Endothelial cell of umbilical vein (primary cell): ENCODE data around the gene CTAGE9. TPM values are rescaled to one million over a fixed set of nuclear protein-coding genes. Genes with fewer than 3 reads are reported as not detected.

ENCODE experiments used
- BruUV-seq: library from RNA; stranded (reverse); fragments of 400-500 nt; replicated peaks from 2 replicates; lab custom pipeline; 2021; lab: Mats Ljungman, UMichigan
- CTCF ChIA-PET: fragments of 300-600, 350-600 bp; sonication (Branson Sonifier 250); formaldehyde crosslinking; loops from one replicate; lab custom pipeline; 2021; ENCODE audit warnings: antibody characterized with exemption, inconsistent platforms; lab: Charles Lee
- POLR2A ChIA-PET: fragments of 300-600, 350-600 bp; sonication (Branson Sonifier 250); formaldehyde crosslinking; loops from one replicate; lab custom pipeline; 2021; ENCODE audit warnings: antibody characterized with exemption, inconsistent platforms; lab: Charles Lee
- DNase-seq: peaks from one replicate; pipeline ENCODE4 v3.0.0-alpha.2; 2011; ENCODE audit warnings: low read depth, low spot score
- FAIRE-seq: peaks from 2 replicates; lab custom pipeline; 2011; peaks lifted over from hg19 to GRCh38; lab: Jason Lieb, UNC
- H2AFZ ChIP-seq: 2 replicates; pipeline ENCODE4 v1.6.0; 2012; ENCODE audit warnings: low read depth, low read length, control low read depth, inconsistent platforms
- H3K27ac ChIP-seq: 2 replicates; pipeline ENCODE4 v1.5.1; 2011; ENCODE audit warnings: low read depth, mild to moderate bottlenecking, control low read depth, low read length, moderate library complexity; ENCODE audit not compliant: insufficient read depth
- H3K27me3 ChIP-seq, 2 experiments: 2 replicates each; pipeline versions ENCODE4 v1.6.0 to v1.6.1; 2011; ENCODE audit warnings: low read length in 2 of 2, mixed read lengths in 1 of 2; ENCODE audit not compliant: control insufficient read depth in 2 of 2, insufficient read depth in 2 of 2
- H3K36me3 ChIP-seq, 2 experiments: 2 replicates in 1 of 2; 3 replicates in 1 of 2; pipeline ENCODE4 v1.5.1; 2011; ENCODE audit warnings: low read length in 2 of 2, mild to moderate bottlenecking in 1 of 2, moderate library complexity in 1 of 2; ENCODE audit not compliant: control insufficient read depth in 2 of 2, insufficient read depth in 2 of 2; ENCODE audit errors: extremely low read depth in 1 of 2
- H3K4me1 ChIP-seq: 3 replicates; pipeline ENCODE4 v1.5.1; 2011; ENCODE audit warnings: mild to moderate bottlenecking, low read length; ENCODE audit not compliant: control insufficient read depth, insufficient read depth; ENCODE audit errors: extremely low read depth
- H3K4me2 ChIP-seq: 2 replicates; pipeline ENCODE4 v1.6.1; 2011; ENCODE audit warnings: low read length, control low read depth, mixed read lengths; ENCODE audit not compliant: insufficient read depth
- H3K4me3 ChIP-seq, 3 experiments: fragments of 200-600 bp in 1 of 3; sonication (generic), shearing (Covaris generic) in 1 of 3; replicated peaks in 1 of 3; 2 replicates each; pipeline ENCODE4 v1.5.1; 2011 to 2016; ENCODE audit warnings: control low read depth in 3 of 3, low read length in 3 of 3, mild to moderate bottlenecking in 2 of 3, inconsistent platforms in 1 of 3, low read depth in 1 of 3, moderate library complexity in 1 of 3; ENCODE audit not compliant: insufficient read depth in 1 of 3
- H3K79me2 ChIP-seq: 2 replicates; pipeline ENCODE4 v1.6.0; 2012; ENCODE audit warnings: low read length, inconsistent platforms; ENCODE audit not compliant: control insufficient read depth, insufficient read depth
- H3K9ac ChIP-seq: replicated peaks from 2 replicates; pipeline ENCODE3; 2011; ENCODE audit warnings: low read length, control low read depth; ENCODE audit not compliant: insufficient read depth; ENCODE audit errors: extremely low read depth
- H3K9me1 ChIP-seq: replicated peaks from 3 replicates; pipeline ENCODE4 v1.6.0; 2011; ENCODE audit warnings: mild to moderate bottlenecking, low read length; ENCODE audit not compliant: control insufficient read depth, insufficient read depth; ENCODE audit errors: extremely low read depth
- H3K9me3 ChIP-seq: replicated peaks from 2 replicates; pipeline ENCODE4 v1.5.1; 2012; ENCODE audit warnings: low read length, inconsistent platforms; ENCODE audit not compliant: control insufficient read depth, insufficient read depth
- H4K20me1 ChIP-seq: replicated peaks from 2 replicates; pipeline ENCODE3; 2011; ENCODE audit warnings: mild to moderate bottlenecking, low read length; ENCODE audit not compliant: control insufficient read depth, insufficient read depth; ENCODE audit errors: extremely low read depth
- EZH2 ChIP-seq: IDR thresholded peaks from 2 replicates; pipeline ENCODE4 v1.6.1; 2012; ENCODE audit warnings: borderline replicate concordance, low read depth, mild to moderate bottlenecking, moderate library complexity, low read length, inconsistent platforms; ENCODE audit not compliant: severe bottlenecking
- FOS ChIP-seq: IDR thresholded peaks from 2 replicates; pipeline ENCODE4 v1.6.1; 2011; ENCODE audit warnings: mild to moderate bottlenecking, low read length, moderate library complexity, borderline replicate concordance; ENCODE audit not compliant: insufficient read depth
- GATA2 ChIP-seq: IDR thresholded peaks from 2 replicates; pipeline ENCODE4 v1.7.0; 2011; ENCODE audit warnings: low read depth, mild to moderate bottlenecking, moderate library complexity, mixed read lengths, low read length; ENCODE audit not compliant: insufficient read length, insufficient read depth
- dilution Hi-C: fragments of 300-500 bp; cut with MboI; formaldehyde crosslinking; loops from one replicate; pipeline ENCODE4 v1.15.0; 2019; ENCODE audit warnings: low sequenced_read_pairs; ENCODE audit not compliant: extremely low pct_ligation_motif_present
- intact Hi-C: fragments of 100-400 bp; cut with micrococcal nuclease; formaldehyde crosslinking; loops from one replicate; pipeline ENCODE4 v1.10.0; 2022
- polyA plus RNA-seq, 4 experiments: library from polyadenylated mRNA; depleted of rRNA in 3 of 4; stranded (reverse) in 3 of 4; unstranded in 1 of 4; fragments of >200 nt; gene quantifications; 2 replicates each; pipeline versions ENCODE4 v1.2.1 to v1.2.3, GENCODE V29; 2011 to 2012; ENCODE audit warnings: missing spikeins in 1 of 4
- total RNA-seq: library from RNA; stranded (reverse); gene quantifications from 2 replicates; pipeline ENCODE4 v1.2.3, GENCODE V29; 2021
- TF ChIP-seq, protein P1 (sequence below): IDR thresholded peaks from 2 replicates; pipeline ENCODE4 v1.6.1; 2011; ENCODE audit not compliant: insufficient read depth, insufficient read length
- TF ChIP-seq, protein P2 (sequence below), 2 donors: IDR thresholded peaks; 1 replicate in 1 of 2; 2 replicates in 1 of 2; pipeline ENCODE4 v1.5.1; 2011; ENCODE audit warnings: low read length in 2 of 2, mild to moderate bottlenecking in 2 of 2, moderate library complexity in 2 of 2, control low read depth in 1 of 2, inconsistent platforms in 1 of 2, low read depth in 1 of 2; ENCODE audit not compliant: insufficient read depth in 1 of 2; ENCODE audit errors: extremely low read depth in 1 of 2

The CTAGE9 gene
- total and polyA plus RNA-seq, 2 donors (not counting 3 experiments of a cell fraction or from before 2014, with no cell fraction given) = not detected

GRCh38 chr6:131694832-131695426, 15.9 kb downstream of the CTAGE9 start:
- Histone ChIP-seq H3K9ac (no peak overlapping the region), H3K79me2 (no peaks in the 10 kb centered on the region), H3K36me3 (no peaks in the 10 kb centered on the region), H3K4me2 (no peak overlapping the region), H3K27me3 (no peaks in the 10 kb centered on the region), H3K9me3 (no peaks in the 10 kb centered on the region), H3K4me3 (no peak overlapping the region), H3K4me1 (no peaks in the 10 kb centered on the region), H4K20me1 (no peaks in the 10 kb centered on the region), H3K9me1 (no peaks in the 10 kb centered on the region), H2AFZ (no peak overlapping the region), H3K27ac (no peak overlapping the region)
- CTCF ChIA-PET = interaction anchor here (0.7 to 5.3 kb wide), 51 partner anchors 9 to 801 kb away, joined by 3 to 275 read pairs (median 5); partner anchors contain the start of genes ENPP1 and MED23
- intact Hi-C loops (loop anchor here (1.0 kb wide), 1 partner anchor 215 kb away; no protein-coding TSS in a partner anchor), dilution Hi-C loops (no loop called here)
- peak; percentile 74 for DNase-seq
- POLR2A ChIA-PET = interaction anchor here (0.6 to 0.7 kb wide), 2 partner anchors 93 to 254 kb away, joined by 4 to 7 read pairs; no protein-coding TSS in a partner anchor
- FAIRE-seq = no peak
- TF ChIP-seq, protein P1, sequence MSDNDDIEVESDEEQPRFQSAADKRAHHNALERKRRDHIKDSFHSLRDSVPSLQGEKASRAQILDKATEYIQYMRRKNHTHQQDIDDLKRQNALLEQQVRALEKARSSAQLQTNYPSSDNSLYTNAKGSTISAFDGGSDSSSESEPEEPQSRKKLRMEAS = no peak
- TF ChIP-seq GATA2 = no peak
- no peak for TF ChIP-seq EZH2
- TF ChIP-seq FOS = no peak
- TF ChIP-seq, protein P2, sequence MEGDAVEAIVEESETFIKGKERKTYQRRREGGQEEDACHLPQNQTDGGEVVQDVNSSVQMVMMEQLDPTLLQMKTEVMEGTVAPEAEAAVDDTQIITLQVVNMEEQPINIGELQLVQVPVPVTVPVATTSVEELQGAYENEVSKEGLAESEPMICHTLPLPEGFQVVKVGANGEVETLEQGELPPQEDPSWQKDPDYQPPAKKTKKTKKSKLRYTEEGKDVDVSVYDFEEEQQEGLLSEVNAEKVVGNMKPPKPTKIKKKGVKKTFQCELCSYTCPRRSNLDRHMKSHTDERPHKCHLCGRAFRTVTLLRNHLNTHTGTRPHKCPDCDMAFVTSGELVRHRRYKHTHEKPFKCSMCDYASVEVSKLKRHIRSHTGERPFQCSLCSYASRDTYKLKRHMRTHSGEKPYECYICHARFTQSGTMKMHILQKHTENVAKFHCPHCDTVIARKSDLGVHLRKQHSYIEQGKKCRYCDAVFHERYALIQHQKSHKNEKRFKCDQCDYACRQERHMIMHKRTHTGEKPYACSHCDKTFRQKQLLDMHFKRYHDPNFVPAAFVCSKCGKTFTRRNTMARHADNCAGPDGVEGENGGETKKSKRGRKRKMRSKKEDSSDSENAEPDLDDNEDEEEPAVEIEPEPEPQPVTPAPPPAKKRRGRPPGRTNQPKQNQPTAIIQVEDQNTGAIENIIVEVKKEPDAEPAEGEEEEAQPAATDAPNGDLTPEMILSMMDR (IDR thresholded peaks at IDR 0.05; ENCODE audit: extremely low read depth in 1 of 2, insufficient read depth in 1 of 2, low read depth in 1 of 2, low read length in 2 of 2) = peak; percentile 79 to 80
- BruUV-seq = no TSS peak
